ENCODE data around the gene HIP1R.

Gene HIP1R

GRCh38 chr12:122813310-122813713, 21.9 kb upstream of the HIP1R start:
- TF ChIP-seq REST (IDR thresholded peaks at IDR 0.05; ENCODE audit: low read depth) = no peak
- TF ChIP-seq CREB1 (IDR thresholded peaks at IDR 0.05; ENCODE audit: low read depth) = no peak
- TF ChIP-seq CEBPB (IDR thresholded peaks at IDR 0.05) = no peak
- no peak for TF ChIP-seq NFIC (IDR thresholded peaks at IDR 0.05)
- TF ChIP-seq TAF1 (IDR thresholded peaks at IDR 0.05; ENCODE audit: low read depth) = no peak
- no peak for TF ChIP-seq TCF12 (IDR thresholded peaks at IDR 0.05; ENCODE audit: low read depth)
- no peak for TF ChIP-seq FOXM1 (IDR thresholded peaks at IDR 0.05; ENCODE audit: borderline replicate concordance, low read depth)
- no peak for TF ChIP-seq EP300 (IDR thresholded peaks at IDR 0.05; ENCODE audit: borderline replicate concordance)
- TF ChIP-seq EGR1 (IDR thresholded peaks at IDR 0.05) = no peak
- no peak for TF ChIP-seq ZBTB7A (IDR thresholded peaks at IDR 0.05; ENCODE audit: low read depth)
- no peak for TF ChIP-seq USF1 (IDR thresholded peaks at IDR 0.05)
- no peak for TF ChIP-seq MAX (IDR thresholded peaks at IDR 0.05)
- no peak for TF ChIP-seq RAD21 (IDR thresholded peaks at IDR 0.05; ENCODE audit: low read depth)
- TF ChIP-seq TEAD4 (IDR thresholded peaks at IDR 0.05) = no peak
- no peak for TF ChIP-seq YY1 (IDR thresholded peaks at IDR 0.05; ENCODE audit: low read depth)

GRCh38 chr12:122819209-122819785, 16.0 kb upstream of the HIP1R start:
- TF ChIP-seq CREB1 (IDR thresholded peaks at IDR 0.05; ENCODE audit: low read depth) (no peak), RAD21 (IDR thresholded peaks at IDR 0.05; ENCODE audit: low read depth) (no peak), REST (IDR thresholded peaks at IDR 0.05; ENCODE audit: low read depth) (no peak), TCF12 (IDR thresholded peaks at IDR 0.05; ENCODE audit: low read depth) (no peak), EGR1 (IDR thresholded peaks at IDR 0.05) (no peak), CEBPB (IDR thresholded peaks at IDR 0.05) (no peak)

- no peak for TF ChIP-seq EGR1 (IDR thresholded peaks at IDR 0.05)
- TF ChIP-seq EP300 (IDR thresholded peaks at IDR 0.05; ENCODE audit: borderline replicate concordance) = no peak
- no peak for TF ChIP-seq TAF1 (IDR thresholded peaks at IDR 0.05; ENCODE audit: low read depth)
- no peak for TF ChIP-seq REST (IDR thresholded peaks at IDR 0.05; ENCODE audit: low read depth)
- no peak for TF ChIP-seq ZBTB7A (IDR thresholded peaks at IDR 0.05; ENCODE audit: low read depth)
- TF ChIP-seq CEBPB (IDR thresholded peaks at IDR 0.05) = no peak
- no peak for TF ChIP-seq FOXM1 (IDR thresholded peaks at IDR 0.05; ENCODE audit: borderline replicate concordance, low read depth)
- no peak for TF ChIP-seq TCF12 (IDR thresholded peaks at IDR 0.05; ENCODE audit: low read depth)
- TF ChIP-seq NFIC (IDR thresholded peaks at IDR 0.05) = no peak
- TF ChIP-seq TEAD4 (IDR thresholded peaks at IDR 0.05) = no peak
- TF ChIP-seq YY1 (IDR thresholded peaks at IDR 0.05; ENCODE audit: low read depth) = no peak
These were observed 15.1 kb upstream of the HIP1R start for GRCh38 chr12:122820138-122820537.

GRCh38 chr12:122820838-122821271, 14.4 kb upstream of the HIP1R start:
- TF ChIP-seq TCF12 (IDR thresholded peaks at IDR 0.05; ENCODE audit: low read depth) (no peak), REST (IDR thresholded peaks at IDR 0.05; ENCODE audit: low read depth) (no peak), CEBPB (IDR thresholded peaks at IDR 0.05) (no peak), TAF1 (IDR thresholded peaks at IDR 0.05; ENCODE audit: low read depth) (no peak), ZBTB7A (IDR thresholded peaks at IDR 0.05; ENCODE audit: low read depth) (no peak), YY1 (IDR thresholded peaks at IDR 0.05; ENCODE audit: low read depth) (no peak), MAX (IDR thresholded peaks at IDR 0.05) (no peak), CREB1 (IDR thresholded peaks at IDR 0.05; ENCODE audit: low read depth) (no peak), FOXM1 (IDR thresholded peaks at IDR 0.05; ENCODE audit: borderline replicate concordance, low read depth) (no peak), NFIC (IDR thresholded peaks at IDR 0.05) (no peak), USF1 (IDR thresholded peaks at IDR 0.05) (no peak), RAD21 (IDR thresholded peaks at IDR 0.05; ENCODE audit: low read depth) (no peak), TEAD4 (IDR thresholded peaks at IDR 0.05) (no peak), EGR1 (IDR thresholded peaks at IDR 0.05) (no peak), EP300 (IDR thresholded peaks at IDR 0.05; ENCODE audit: borderline replicate concordance) (no peak)

Data from Ishikawa (cell line).